Colonic mucosa (tissue), 4 donors: Measurements from ENCODE around the gene ATP10A. TPM values are rescaled to one million over a fixed set of nuclear protein-coding genes. Genes with fewer than 3 reads are reported as not detected.

Experiments used
- DNase-seq: peaks from one replicate; pipeline ENCODE4 v3.0.0-alpha.2; 2020
- H3K27ac ChIP-seq: fragments of 200-600 bp; one replicate; pipeline ENCODE4 v1.8.0; 2021
- H3K27me3 ChIP-seq: fragments of 200-600 bp; one replicate; pipeline ENCODE4 v1.8.0; 2021
- H3K36me3 ChIP-seq: fragments of 200-600 bp; one replicate; pipeline ENCODE4 v1.8.0; 2021
- H3K4me1 ChIP-seq: fragments of 200-600 bp; one replicate; pipeline ENCODE4 v1.8.0; 2021; ENCODE audit warnings: mild to moderate bottlenecking
- H3K4me3 ChIP-seq: fragments of 200-600 bp; one replicate; pipeline ENCODE4 v1.8.0; 2021
- H3K9ac ChIP-seq, 2 donors: one replicate each; pipeline ENCODE4 v1.7.0; 2013; ENCODE audit warnings: control low read depth in 2 of 2, low read depth in 2 of 2, low read length in 2 of 2
- H3K9me3 ChIP-seq: fragments of 200-600 bp; one replicate; pipeline ENCODE4 v1.8.0; 2021
- CTCF ChIP-seq: fragments of 200-600 bp; IDR thresholded peaks from one replicate; pipeline ENCODE4 v1.8.0; 2022; ENCODE audit warnings: antibody characterized with exemption, mild to moderate bottlenecking
- intact Hi-C: fragments of 100-400 bp; cut with DNase I; formaldehyde crosslinking; loops from one replicate; pipeline ENCODE4 v1.14.1; 2022
- total RNA-seq, 2 donors: library from RNA; stranded (reverse); fragmentation: NEBNext Ultra II Directional in 1 of 2; extraction: Animal tissue kit (Norgen Biotek cat#: 25700) in 1 of 2; gene quantifications; one replicate each; pipeline ENCODE4 v1.2.1, GENCODE V29; 2021
- donor health status: healthy.
- donor health status: DM: no; HTN: no; CAD: no.
- donor health status: DM: no; HTN: no; CAD: no.

The ATP10A gene
- total RNA-seq, 2 donors from 2014 or later = 0.89 to 1.0 TPM

DNA sequence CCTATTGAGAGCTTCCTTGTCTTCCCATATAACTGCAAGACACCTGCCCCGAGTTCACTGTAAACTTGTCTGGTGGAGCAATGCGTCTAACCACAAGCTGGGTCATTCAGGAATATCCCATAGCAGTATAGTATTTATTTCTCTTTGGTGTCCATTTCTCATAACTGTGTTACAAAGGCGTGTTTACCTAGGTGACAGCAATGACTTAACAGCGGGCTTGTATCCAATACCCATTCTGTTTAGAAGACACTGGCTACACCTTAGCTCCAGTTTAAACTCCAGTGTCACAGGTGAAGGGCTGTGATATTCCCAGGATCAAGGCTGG is 24.3 kb downstream of the ATP10A start:
- Histone ChIP-seq H3K36me3 (no peaks in the 10 kb centered on the region), H3K27me3 (no peaks in the 10 kb centered on the region), H3K27ac (no peak overlapping the region), H3K4me1 (no peaks in the 10 kb centered on the region), H3K9ac (no peak overlapping the region), H3K9me3 (no peaks in the 10 kb centered on the region), H3K4me3 (no peak overlapping the region)
- intact Hi-C loops = no loop called here
- no peak for TF ChIP-seq CTCF
- no peak for DNase-seq

DNA sequence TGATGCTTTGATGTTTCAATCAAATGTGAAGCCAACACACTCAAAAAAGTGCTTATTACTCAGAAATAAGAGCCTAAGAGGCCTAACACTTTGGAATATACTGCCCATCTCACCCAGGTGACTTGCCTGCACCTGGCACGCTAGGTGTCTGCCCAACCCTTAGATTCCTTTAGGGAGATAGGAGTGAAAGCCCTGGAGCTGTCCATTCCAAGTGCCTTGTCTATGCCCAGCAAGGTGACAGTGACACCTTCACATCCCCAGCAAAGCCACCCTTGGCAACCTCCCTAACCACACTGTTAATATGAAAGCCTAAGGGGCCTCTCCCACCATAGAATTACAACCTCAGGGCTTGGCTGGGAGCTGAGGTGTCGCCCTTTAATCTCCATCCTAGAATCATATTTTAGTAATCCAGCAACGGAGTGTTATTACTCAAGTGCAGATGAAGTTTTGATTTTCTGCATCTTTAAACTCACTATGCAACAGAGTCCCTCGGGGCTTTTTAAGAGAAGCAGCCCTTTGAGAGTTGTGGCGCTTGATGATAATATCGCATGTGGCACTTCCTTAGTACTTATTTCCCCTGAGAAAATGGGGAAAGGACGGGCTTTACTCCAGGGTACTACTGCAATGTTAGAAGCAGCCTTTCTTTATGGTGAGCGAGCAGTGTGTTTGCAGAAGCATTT is 24.8 kb downstream of the ATP10A start:
- no peaks in the 10 kb centered on the region for H3K9me3 ChIP-seq
- intact Hi-C loops = no loop called here
- DNase-seq = no peak
- no peaks in the 10 kb centered on the region for H3K36me3 ChIP-seq
- no peaks in the 10 kb centered on the region for H3K27me3 ChIP-seq
- H3K27ac ChIP-seq = no peak overlapping the region
- H3K4me3 ChIP-seq = no peak overlapping the region
- TF ChIP-seq CTCF = no peak
- no peak overlapping the region for H3K9ac ChIP-seq
- no peaks in the 10 kb centered on the region for H3K4me1 ChIP-seq

GRCh38 chr15:25832158-25832557 is 31.0 kb downstream of the ATP10A start:
- H3K36me3 ChIP-seq = no peaks in the 10 kb centered on the region
- H3K4me3 ChIP-seq = no peak overlapping the region
- H3K27me3 ChIP-seq = no peaks in the 10 kb centered on the region
- no peaks in the 10 kb centered on the region for H3K9me3 ChIP-seq
- DNase-seq = no peak
- no peak overlapping the region for H3K9ac ChIP-seq
- intact Hi-C loops = no loop called here
- no peaks in the 10 kb centered on the region for H3K4me1 ChIP-seq
- TF ChIP-seq CTCF = no peak
- H3K27ac ChIP-seq = peak overlapping the region; percentile 28

- TF ChIP-seq CTCF = no peak
- no peak for DNase-seq
- intact Hi-C loops = no loop called here
These were observed 32.2 kb downstream of the ATP10A start for GRCh38 chr15:25830844-25831451.

GRCh38 chr15:25829073-25829472 is 34.1 kb downstream of the ATP10A start:
- Histone ChIP-seq H3K27ac (no peak overlapping the region), H3K27me3 (no peaks in the 10 kb centered on the region), H3K4me3 (no peak overlapping the region), H3K36me3 (no peaks in the 10 kb centered on the region), H3K9me3 (no peaks in the 10 kb centered on the region), H3K9ac (no peak overlapping the region), H3K4me1 (no peaks in the 10 kb centered on the region)
- no peak for TF ChIP-seq CTCF
- DNase-seq = no peak
- intact Hi-C loops = no loop called here

More at GRCh38 chr15:25830844-25831451, 32.2 kb downstream of the ATP10A start:
- H3K9me3 ChIP-seq = no peaks in the 10 kb centered on the region
- no peak overlapping the region for H3K4me3 ChIP-seq
- H3K27ac ChIP-seq = peak overlapping the region; percentile 44
- no peaks in the 10 kb centered on the region for H3K36me3 ChIP-seq
- no peaks in the 10 kb centered on the region for H3K4me1 ChIP-seq
- no peaks in the 10 kb centered on the region for H3K27me3 ChIP-seq
- H3K9ac ChIP-seq = no peak overlapping the region
